ENCODE measurements around the gene TMTC2.

Gene TMTC2

GRCh38 chr12:82708061-82708879 is 21.6 kb downstream of the TMTC2 start:
- DNase-seq (ENCODE audit: insufficient read length, low spot score) (no peak), FAIRE-seq (no peak)
- TF ChIP-seq CTCF (IDR thresholded peaks at IDR 0.05; ENCODE audit: insufficient read depth, missing control alignments) = no peak

GRCh38 chr12:82709794-82710355 is 23.2 kb downstream of the TMTC2 start:
- no peak for DNase-seq (ENCODE audit: insufficient read length, low spot score)
- no peak for FAIRE-seq
- TF ChIP-seq CTCF (IDR thresholded peaks at IDR 0.05; ENCODE audit: insufficient read depth, missing control alignments) = no peak

GRCh38 chr12:82710741-82711140 is 24.0 kb downstream of the TMTC2 start:
- no peak for FAIRE-seq
- no peak for TF ChIP-seq CTCF (IDR thresholded peaks at IDR 0.05; ENCODE audit: insufficient read depth, missing control alignments)
- no peak for DNase-seq (ENCODE audit: insufficient read length, low spot score)

GRCh38 chr12:82714427-82714826 is 27.7 kb downstream of the TMTC2 start:
- no peak for TF ChIP-seq CTCF (IDR thresholded peaks at IDR 0.05; ENCODE audit: insufficient read depth, missing control alignments)
- FAIRE-seq (no peak), DNase-seq (ENCODE audit: insufficient read length, low spot score) (no peak)

- TF ChIP-seq CTCF (IDR thresholded peaks at IDR 0.05; ENCODE audit: insufficient read depth, missing control alignments) = no peak
- FAIRE-seq = no peak
- DNase-seq (ENCODE audit: insufficient read length, low spot score) = no peak
These were observed 35.0 kb downstream of the TMTC2 start for GRCh38 chr12:82721726-82722125.

- no peak for TF ChIP-seq CTCF (IDR thresholded peaks at IDR 0.05; ENCODE audit: insufficient read depth, missing control alignments)
- no peak for FAIRE-seq
- no peak for DNase-seq (ENCODE audit: insufficient read length, low spot score)
These were observed 36.4 kb downstream of the TMTC2 start for GRCh38 chr12:82723093-82723492.

GRCh38 chr12:82723891-82724290 is 37.2 kb downstream of the TMTC2 start:
- TF ChIP-seq CTCF (IDR thresholded peaks at IDR 0.05; ENCODE audit: insufficient read depth, missing control alignments) = no peak
- DNase-seq (ENCODE audit: insufficient read length, low spot score) (no peak), FAIRE-seq (no peak)
